Neural crest cell (in vitro differentiated cells): ENCODE measurements around the gene TTLL3. TPM values are rescaled to one million over a fixed set of nuclear protein-coding genes. Genes with fewer than 3 reads are reported as not detected.
A peak's percentile ranks its signal among the peaks of the same experiment; 100 is the strongest.

ENCODE experiments used
- DNase-seq: peaks from one replicate; pipeline ENCODE4 v3.0.0; 2021; ENCODE audit warnings: low read depth, mixed read lengths, low spot score
- H3K27ac Mint-ChIP-seq: one replicate; pipeline ENCODE4 v1.8.0; 2021; ENCODE audit warnings: mild to moderate bottlenecking, mixed read lengths; ENCODE audit not compliant: unreplicated experiment
- H3K27me3 Mint-ChIP-seq: 2 replicates; pipeline ENCODE4 v1.8.0; 2021; ENCODE audit warnings: low read depth, mild to moderate bottlenecking, mixed read lengths
- H3K36me3 Mint-ChIP-seq: 2 replicates; pipeline ENCODE4 v1.8.0; 2021; ENCODE audit warnings: low read depth, mild to moderate bottlenecking, mixed read lengths
- H3K4me1 Mint-ChIP-seq: 2 replicates; pipeline ENCODE4 v1.8.0; 2021; ENCODE audit warnings: mixed read lengths
- H3K4me3 Mint-ChIP-seq: one replicate; pipeline ENCODE4 v1.8.0; 2021; ENCODE audit warnings: mild to moderate bottlenecking, mixed read lengths
- H3K9me3 Mint-ChIP-seq: 2 replicates; pipeline ENCODE4 v1.8.0; 2021; ENCODE audit warnings: mixed read lengths
- total RNA-seq: library from RNA; stranded (reverse); gene quantifications from 2 replicates; pipeline ENCODE4 v1.2.1, GENCODE V29; 2021
- TF ChIP-seq, protein P1 (sequence below): fragments of 200-600 bp; sonication (generic); conservative IDR thresholded peaks from 2 replicates; pipeline ENCODE4 v1.5.0; 2021; ENCODE audit warnings: antibody characterized with exemption, mild to moderate bottlenecking

TTLL3 gene
- total RNA-seq, 1 donor from 2014 or later = 28.3 TPM

DNA sequence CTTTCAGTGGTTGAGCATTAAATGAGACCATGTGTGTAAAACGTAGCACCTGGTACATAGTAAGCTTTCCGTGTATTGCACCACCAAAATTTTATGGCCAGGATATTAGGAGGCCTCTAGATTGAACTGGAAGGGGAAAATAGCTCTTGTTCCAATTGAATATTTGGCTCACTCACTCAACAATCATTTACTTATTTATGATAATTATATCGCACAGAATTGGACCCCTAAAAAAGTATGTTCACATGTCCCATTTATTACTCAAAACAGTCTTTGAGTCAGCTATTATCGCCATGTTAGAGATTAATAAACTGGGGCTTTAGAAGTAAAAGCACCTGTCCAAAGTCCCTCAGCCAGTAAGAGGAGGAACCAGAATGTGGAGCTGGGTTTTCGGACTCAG lies 5.1 kb upstream of the TTLL3 start:
- Mint-ChIP-seq H3K4me1 (peaks cover 12% of the 10 kb centered on the region), H3K27ac (no peak overlapping the region), H3K9me3 (no peaks in the 10 kb centered on the region), H3K27me3 (no peaks in the 10 kb centered on the region), H3K36me3 (peaks cover 15% of the 10 kb centered on the region), H3K4me3 (no peak overlapping the region)
- DNase-seq = no peak
- TF ChIP-seq, protein P1, sequence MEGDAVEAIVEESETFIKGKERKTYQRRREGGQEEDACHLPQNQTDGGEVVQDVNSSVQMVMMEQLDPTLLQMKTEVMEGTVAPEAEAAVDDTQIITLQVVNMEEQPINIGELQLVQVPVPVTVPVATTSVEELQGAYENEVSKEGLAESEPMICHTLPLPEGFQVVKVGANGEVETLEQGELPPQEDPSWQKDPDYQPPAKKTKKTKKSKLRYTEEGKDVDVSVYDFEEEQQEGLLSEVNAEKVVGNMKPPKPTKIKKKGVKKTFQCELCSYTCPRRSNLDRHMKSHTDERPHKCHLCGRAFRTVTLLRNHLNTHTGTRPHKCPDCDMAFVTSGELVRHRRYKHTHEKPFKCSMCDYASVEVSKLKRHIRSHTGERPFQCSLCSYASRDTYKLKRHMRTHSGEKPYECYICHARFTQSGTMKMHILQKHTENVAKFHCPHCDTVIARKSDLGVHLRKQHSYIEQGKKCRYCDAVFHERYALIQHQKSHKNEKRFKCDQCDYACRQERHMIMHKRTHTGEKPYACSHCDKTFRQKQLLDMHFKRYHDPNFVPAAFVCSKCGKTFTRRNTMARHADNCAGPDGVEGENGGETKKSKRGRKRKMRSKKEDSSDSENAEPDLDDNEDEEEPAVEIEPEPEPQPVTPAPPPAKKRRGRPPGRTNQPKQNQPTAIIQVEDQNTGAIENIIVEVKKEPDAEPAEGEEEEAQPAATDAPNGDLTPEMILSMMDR = no peak

DNA sequence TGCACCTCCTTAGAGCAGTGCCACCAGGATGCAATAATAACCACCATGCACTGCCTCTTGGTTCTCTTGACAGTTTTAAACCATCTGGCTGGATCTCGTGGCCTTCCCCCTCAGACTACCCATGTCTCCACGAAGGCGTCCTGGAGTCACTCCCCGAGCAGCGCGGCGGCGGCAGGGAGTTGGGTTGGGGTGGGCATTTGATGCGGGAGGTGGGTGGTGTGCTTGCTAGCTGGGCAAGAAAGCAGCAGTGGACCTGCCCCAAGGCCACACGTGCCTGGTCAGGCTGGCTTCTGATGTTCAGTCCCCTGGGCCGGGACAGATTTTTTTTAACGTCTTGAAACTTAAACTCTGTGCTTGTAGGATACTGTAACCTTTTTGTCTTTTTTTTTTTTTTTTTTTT lies 3.9 kb upstream of the TTLL3 start:
- H3K4me3 Mint-ChIP-seq = no peak overlapping the region
- peaks cover 15% of the 10 kb centered on the region for H3K36me3 Mint-ChIP-seq
- no peaks in the 10 kb centered on the region for H3K27me3 Mint-ChIP-seq
- H3K27ac Mint-ChIP-seq = no peak overlapping the region
- H3K4me1 Mint-ChIP-seq = peaks cover 21% of the 10 kb centered on the region
- no peaks in the 10 kb centered on the region for H3K9me3 Mint-ChIP-seq
- DNase-seq = no peak
- TF ChIP-seq, protein P1 = no peak

DNA sequence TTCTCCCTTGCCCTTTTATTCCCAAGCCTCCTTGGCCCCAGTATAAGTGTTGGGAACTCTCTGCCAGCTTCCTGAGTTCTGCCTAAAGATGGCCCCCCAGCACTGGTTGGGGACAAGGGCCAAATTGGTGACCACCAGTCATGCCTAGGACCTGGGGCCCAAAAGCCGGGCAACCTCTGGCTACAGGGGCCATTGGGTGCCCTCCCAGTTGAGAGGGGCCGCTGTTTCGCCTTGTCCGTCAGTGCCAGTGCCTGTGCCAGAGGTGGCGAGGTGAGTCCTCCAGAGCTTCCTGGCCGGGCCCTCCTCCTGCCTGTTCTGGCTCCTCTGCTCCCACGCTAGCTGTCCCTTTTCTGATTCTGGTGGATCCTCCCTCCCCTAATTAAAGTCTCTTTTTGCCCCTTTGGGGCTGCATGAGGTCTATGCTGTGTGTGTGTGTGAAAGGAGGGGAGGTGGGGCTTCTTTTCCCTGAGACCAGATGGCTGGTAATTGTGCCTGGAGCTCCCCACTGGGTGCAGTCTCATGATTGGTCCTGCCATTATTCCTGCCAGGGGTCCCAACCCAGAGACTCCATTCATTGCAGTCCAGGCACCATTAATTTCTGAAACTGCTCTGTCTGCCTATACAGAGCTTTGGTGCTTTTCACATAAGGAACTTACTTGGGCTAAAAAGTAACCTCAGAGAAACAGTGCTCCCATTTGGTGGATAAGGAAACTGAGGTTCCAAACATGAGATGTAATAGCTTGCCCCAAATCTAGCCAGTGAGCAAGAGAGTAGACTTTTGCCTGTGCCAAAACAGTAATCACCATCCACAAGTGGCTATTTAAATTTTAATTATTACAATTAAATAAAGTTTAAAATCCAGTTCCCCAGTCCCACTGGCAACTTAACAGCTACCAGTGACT lies 3.1 kb upstream of the TTLL3 start:
- H3K4me3 Mint-ChIP-seq = no peak overlapping the region
- no peak for DNase-seq
- H3K36me3 Mint-ChIP-seq = peaks cover 15% of the 10 kb centered on the region

DNA sequence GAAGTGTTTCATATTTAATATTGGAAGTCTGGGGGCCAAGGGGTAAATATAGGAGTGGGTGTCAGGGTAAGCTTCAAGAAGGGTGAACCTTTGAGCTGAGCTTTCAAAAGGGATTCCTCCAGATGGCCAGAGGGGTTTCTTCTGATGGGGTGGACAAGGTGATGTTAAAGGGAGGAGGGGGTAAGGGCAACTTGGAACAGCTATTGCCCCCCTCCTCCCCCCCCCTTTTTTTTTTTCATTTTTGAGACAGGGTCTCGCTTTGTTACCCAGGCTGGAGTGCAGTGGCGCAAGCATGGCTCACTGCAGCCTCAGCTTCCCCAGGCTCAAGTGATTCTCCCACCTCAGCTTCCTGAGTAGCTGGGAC lies 2.1 kb upstream of the TTLL3 start:
- Mint-ChIP-seq H3K4me1 (peaks cover 28% of the 10 kb centered on the region), H3K27me3 (no peaks in the 10 kb centered on the region), H3K4me3 (peak overlapping the region; percentile 66), H3K36me3 (peaks cover 14% of the 10 kb centered on the region), H3K27ac (no peak overlapping the region), H3K9me3 (no peaks in the 10 kb centered on the region)
- TF ChIP-seq, protein P1 = no peak
- no peak for DNase-seq

More for the DNA sequence above, 3.1 kb upstream of the TTLL3 start:
- no peaks in the 10 kb centered on the region for H3K9me3 Mint-ChIP-seq
- H3K27me3 Mint-ChIP-seq = no peaks in the 10 kb centered on the region
- H3K27ac Mint-ChIP-seq = no peak overlapping the region
- peaks cover 28% of the 10 kb centered on the region for H3K4me1 Mint-ChIP-seq
- TF ChIP-seq, protein P1 = no peak

DNA sequence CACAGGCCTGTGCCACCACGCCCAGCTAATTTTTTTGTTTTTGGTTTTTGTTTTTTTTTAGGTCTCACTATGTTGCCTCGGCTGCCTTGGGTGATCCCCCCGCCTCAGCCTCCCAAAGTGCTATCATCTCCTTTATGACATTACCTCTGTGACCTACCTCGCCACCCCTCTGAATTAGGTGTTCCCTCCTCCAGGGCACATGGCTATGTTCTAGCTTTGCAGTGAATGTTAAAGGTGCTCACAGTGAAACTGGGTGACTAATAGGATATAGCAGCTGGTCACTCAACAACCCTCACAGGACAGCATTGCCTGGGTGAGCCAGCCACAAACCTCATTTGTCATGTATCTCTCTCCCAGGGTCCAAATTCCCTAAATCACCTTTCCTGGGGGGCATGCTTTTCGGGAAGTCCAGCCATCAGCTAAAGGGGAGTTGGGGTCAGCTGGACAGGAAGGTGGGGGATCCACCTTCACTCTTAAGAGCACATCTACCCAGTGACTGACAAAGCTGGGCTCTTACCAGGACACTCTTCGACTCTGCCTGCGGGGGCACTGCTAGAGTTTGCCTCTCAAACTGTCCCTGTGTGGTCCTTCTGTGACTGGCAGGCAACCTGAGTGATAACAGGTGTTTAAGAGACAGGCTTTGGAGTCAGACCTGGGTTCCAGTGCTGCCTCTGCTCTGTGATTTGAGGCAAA lies 1.6 kb upstream of the TTLL3 start:
- Mint-ChIP-seq H3K4me3 (peak overlapping the region; percentile 86), H3K36me3 (peaks cover 9% of the 10 kb centered on the region)
- TF ChIP-seq, protein P1 = peak; percentile 44

More for the DNA sequence above, 1.6 kb upstream of the TTLL3 start:
- Mint-ChIP-seq H3K27me3 (no peaks in the 10 kb centered on the region), H3K9me3 (no peaks in the 10 kb centered on the region), H3K4me1 (peaks cover 28% of the 10 kb centered on the region), H3K27ac (no peak overlapping the region)
- no peak for DNase-seq
